Astrocyte of the hippocampus (primary cell): ENCODE data around the gene TMEM163.
A peak's percentile ranks its signal among the peaks of the same experiment; 100 is the strongest.
"Not testable (repeated sequence)": the region's sequence is repeated elsewhere in the genome, so short reads cannot be mapped to it uniquely, and the experiment has no call there.

Source experiments
- DNase-seq: peaks from one replicate; pipeline ENCODE4 v3.0.0; 2011; ENCODE audit warnings: low read depth, low spot score

TMEM163 gene

GRCh38 chr2:134581877-134582546 is 136.8 kb downstream of the TMEM163 start:
- no peak for DNase-seq

DNA sequence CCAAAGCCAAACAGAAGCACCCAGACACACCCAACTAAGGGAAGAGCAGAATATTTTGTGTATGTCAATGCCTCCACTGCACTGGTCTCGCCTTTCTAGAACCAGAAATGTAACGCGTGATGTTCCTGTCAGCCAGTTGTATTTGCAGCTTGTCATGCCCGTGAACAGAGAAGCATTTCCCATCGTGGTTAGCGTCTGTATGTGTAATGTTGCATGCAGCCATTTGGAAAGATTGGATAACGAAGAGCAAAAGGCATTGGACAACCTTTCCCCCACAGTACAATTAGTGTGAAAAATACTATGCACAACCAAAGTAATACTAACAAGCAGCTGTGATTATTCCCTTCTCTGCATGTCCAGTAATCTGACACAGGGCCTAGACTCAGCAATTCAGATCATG is 140.5 kb downstream of the TMEM163 start:
- DNase-seq = peak; percentile 18

- DNase-seq = no peak
These were observed 142.3 kb downstream of the TMEM163 start for GRCh38 chr2:134576478-134576877.

DNA sequence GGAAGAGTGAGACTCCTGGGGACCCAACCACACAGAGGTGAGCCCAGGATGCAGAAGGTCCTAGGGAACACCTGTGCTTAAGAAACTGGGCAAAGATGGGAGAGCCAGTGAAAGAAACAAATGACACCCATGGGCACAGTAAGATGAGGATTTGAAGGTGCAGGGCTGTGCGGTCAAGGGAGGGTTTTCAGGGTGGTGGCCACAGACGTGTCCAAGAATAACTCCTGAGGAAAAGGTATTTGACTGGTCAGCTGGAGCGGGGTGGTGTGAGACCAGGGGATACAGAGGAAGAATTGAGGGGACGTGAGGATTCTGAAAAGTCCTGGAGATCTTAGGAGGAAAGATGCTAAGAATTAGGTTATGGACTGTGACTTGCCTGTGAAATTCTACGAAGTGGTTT is 142.9 kb downstream of the TMEM163 start:
- DNase-seq = no peak

- no peak for DNase-seq
These were observed 144.0 kb downstream of the TMEM163 start for GRCh38 chr2:134574611-134575330.

DNA sequence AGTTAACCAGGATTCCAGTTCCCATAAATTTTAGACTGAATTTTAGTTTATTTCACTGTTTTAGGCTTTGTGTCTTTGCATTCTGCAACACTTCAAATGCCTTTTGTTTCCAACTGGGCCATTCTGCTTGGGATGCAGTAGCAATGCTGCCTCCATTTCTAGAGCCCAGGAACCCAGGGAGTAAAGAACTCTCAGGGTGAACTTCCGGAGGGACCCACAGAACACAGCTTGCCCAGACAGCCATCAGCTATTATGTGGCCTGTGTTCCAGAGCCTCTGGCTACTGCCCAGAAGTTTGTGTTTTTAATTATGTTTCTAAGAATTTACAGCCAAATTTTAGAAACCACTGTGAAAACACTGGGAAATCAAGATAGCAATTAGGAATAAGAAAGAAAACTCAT is 145.1 kb downstream of the TMEM163 start:
- DNase-seq = no peak

DNA sequence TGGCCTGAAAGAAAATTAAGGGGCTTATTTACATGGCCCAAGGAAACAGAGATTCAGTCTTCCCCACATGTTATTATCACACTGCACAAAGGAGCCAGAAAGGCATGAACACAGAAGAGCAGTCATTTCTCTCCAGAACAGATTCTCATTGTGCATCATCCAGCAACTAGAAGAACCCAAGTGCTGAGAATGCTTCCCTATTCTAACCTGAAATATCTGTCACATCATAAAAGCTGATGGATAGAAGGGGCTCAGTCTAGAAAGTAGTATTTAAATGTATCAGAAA is 145.8 kb downstream of the TMEM163 start:
- no peak for DNase-seq

- DNase-seq = no peak
These were observed 146.3 kb downstream of the TMEM163 start for GRCh38 chr2:134572314-134573084.

DNA sequence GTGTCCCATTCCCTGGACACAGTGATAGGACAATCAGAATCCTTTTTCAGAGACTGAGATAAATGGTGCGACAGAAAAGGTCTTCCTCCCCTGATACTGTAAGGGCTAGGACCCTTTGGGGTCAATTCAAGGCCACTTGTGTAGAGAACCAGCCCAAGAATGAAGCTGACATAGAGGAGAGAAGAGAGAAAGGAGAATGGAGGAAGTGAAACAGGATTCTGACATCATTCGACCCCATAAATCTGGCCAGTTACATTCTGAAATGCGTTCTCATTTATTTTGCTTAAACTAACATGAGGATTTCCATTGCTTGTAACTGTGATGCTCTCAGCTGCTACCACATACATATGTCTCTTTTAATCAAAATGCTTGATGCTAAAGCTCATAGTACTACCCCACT is 148.1 kb downstream of the TMEM163 start:
- DNase-seq = no peak

DNA sequence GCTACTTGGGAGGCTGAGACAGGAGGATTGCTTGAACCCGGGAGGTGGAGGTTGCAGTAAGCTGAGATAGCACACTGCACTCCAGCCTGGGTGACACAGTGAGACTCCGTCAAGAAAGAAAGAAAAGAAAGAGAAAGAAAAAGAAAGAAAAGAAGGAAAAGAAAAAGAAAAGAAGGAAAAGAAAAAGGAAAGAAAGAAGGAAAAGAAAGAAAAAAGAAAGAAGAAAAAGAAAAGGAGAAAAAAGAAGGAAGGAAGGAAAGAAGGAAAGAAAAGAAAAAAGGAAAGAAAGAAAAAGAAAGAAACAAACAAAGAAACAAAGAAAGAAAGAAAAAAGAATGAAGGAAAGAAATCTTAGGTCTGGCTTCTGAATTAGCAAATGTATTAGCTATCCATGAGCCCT is 150.4 kb downstream of the TMEM163 start:
- DNase-seq = no peak

DNA sequence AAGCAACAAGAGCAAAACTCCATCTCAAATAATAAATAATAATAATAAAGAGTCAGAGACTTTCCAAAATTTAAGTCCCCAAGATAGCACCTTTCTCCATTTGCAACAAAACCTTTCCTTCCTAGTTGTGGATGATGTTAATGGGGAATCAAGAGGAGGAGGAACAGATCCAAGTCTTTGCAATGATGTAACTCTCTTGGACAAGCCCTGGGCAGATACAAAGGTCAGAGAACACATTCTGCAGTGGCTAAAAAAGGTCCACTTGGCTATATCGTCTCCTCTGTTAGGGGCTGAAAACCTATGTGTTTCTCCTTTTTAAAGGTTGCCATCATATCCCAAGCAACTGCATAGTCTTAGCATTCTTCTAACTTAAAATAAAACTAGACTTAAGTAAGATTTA is 151.1 kb downstream of the TMEM163 start:
- DNase-seq = no peak

GRCh38 chr2:134564955-134565354 is 153.8 kb downstream of the TMEM163 start:
- not testable (repeated sequence) for DNase-seq

DNA sequence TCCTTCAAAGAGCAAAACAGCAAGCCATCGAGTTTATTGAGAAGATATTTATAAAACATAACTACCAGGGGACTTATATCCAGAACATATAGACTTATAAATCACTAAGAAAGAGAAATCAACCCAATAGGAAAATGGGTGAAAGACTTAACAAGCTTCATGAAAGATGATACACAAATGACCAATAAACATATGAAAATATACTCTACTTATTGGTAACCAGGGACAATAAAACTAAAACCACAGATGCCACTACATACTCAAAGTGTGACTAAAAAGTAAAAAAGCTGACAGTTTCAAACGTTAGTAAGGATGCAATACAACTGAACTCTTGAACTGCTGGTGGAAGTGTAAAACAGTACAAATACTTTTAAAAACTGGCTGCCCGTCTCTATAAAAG is 154.3 kb downstream of the TMEM163 start:
- DNase-seq = no peak

GRCh38 chr2:134558208-134558830 is 160.5 kb downstream of the TMEM163 start:
- no peak for DNase-seq

GRCh38 chr2:134555411-134555810 is 163.4 kb downstream of the TMEM163 start:
- no peak for DNase-seq

DNA sequence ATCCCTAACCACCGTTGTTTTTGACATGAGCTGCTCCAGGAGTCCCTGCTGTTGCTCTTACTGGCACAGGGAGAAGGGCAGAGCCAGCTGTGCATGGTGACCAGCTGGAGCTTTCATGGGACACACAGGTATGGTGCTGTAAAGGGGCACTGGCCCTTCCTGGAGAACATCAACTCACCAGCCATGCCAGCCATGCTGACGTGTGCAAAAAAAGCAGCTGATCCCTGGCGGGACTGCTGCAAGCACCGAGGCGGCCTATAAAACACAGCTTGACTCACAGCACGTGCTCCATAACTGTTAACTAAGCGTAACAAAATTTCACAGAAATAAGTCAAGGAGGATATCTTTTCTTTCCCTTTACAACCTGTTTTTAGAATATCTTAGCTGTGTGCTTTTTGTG is 165.1 kb downstream of the TMEM163 start:
- no peak for DNase-seq

DNA sequence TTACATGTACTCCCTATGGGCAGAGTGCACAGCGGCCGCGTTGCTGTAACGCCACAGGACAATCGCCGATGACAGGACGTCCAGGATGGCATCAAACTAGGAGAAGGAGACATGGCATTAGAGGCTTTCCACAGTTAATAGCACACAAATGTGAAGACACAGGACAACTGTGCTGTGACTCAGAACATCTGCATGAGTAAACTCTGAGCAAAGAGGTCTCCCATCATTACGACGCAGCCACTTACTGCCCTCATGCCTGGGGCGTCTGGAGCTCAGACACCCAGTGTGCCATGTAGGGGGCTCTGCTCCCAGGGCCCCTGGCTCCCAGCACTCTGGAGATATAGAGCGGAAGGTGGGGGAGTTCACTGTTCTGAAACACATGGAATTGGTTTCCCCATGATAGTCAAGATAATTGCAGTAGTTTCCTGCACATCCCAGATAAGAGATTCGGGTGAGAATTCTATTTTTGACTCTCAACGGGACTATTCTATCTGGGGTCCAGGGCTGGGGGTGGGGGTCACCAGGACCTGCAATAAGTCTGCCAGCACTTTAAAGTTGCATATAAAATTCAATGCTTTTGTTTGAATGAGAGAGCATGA is 168.1 kb downstream of the TMEM163 start:
- DNase-seq = no peak

GRCh38 chr2:134549104-134549503 is 169.7 kb downstream of the TMEM163 start:
- DNase-seq = no peak

GRCh38 chr2:134540990-134541389 is 177.8 kb downstream of the TMEM163 start:
- DNase-seq = peak; percentile 77

GRCh38 chr2:134539981-134540380 is 178.8 kb downstream of the TMEM163 start:
- no peak for DNase-seq

GRCh38 chr2:134537702-134538101 is 181.1 kb downstream of the TMEM163 start:
- DNase-seq = no peak

- no peak for DNase-seq
These were observed 181.7 kb downstream of the TMEM163 start for GRCh38 chr2:134537121-134537520.
